Measurements from ENCODE around the gene TFDP1.

TFDP1 gene

GRCh38 chr13:113542751-113543424 lies 41.7 kb upstream of the TFDP1 start:
- Histone ChIP-seq H3K36me3 (ENCODE audit: insufficient read depth, low read length) (peaks cover 8% of the 10 kb centered on the region; the same call in 1 of the 2 replicates), H3K9ac (ENCODE audit: low read length) (no peak overlapping the region), H4K20me1 (ENCODE audit: insufficient read depth, low read length) (no peaks in the 10 kb centered on the region), H3K4me3 (ENCODE audit: low read depth, low read length, poor library complexity, severe bottlenecking) (no peak overlapping the region), H2AFZ (ENCODE audit: low read length) (no peak overlapping the region), H3F3A (ENCODE audit: insufficient read depth, low read length) (no peaks in the 10 kb centered on the region), H3K9me2 (ENCODE audit: low read depth, low read length) (no peaks in the 10 kb centered on the region), H3K4me1 (ENCODE audit: insufficient read depth, low read length, severe bottlenecking) (no peaks in the 10 kb centered on the region), H3K27ac (ENCODE audit: low read depth, low read length, poor library complexity, severe bottlenecking) (no peak overlapping the region), H3K9me3 (ENCODE audit: low read length) (peaks cover 12% of the 10 kb centered on the region; the same call in 1 of the 2 replicates), H3K4me2 (ENCODE audit: low read length) (no peak overlapping the region), H3K79me2 (ENCODE audit: insufficient read depth, low read length) (no peaks in the 10 kb centered on the region), H3K27me3 (ENCODE audit: insufficient read depth, low read length) (no peaks in the 10 kb centered on the region)
- TF ChIP-seq EZH2 (IDR thresholded peaks at IDR 0.05; ENCODE audit: borderline replicate concordance, low read length) (no peak), CTCF (IDR thresholded peaks at IDR 0.05; ENCODE audit: low read length) (no peak)

DNA sequence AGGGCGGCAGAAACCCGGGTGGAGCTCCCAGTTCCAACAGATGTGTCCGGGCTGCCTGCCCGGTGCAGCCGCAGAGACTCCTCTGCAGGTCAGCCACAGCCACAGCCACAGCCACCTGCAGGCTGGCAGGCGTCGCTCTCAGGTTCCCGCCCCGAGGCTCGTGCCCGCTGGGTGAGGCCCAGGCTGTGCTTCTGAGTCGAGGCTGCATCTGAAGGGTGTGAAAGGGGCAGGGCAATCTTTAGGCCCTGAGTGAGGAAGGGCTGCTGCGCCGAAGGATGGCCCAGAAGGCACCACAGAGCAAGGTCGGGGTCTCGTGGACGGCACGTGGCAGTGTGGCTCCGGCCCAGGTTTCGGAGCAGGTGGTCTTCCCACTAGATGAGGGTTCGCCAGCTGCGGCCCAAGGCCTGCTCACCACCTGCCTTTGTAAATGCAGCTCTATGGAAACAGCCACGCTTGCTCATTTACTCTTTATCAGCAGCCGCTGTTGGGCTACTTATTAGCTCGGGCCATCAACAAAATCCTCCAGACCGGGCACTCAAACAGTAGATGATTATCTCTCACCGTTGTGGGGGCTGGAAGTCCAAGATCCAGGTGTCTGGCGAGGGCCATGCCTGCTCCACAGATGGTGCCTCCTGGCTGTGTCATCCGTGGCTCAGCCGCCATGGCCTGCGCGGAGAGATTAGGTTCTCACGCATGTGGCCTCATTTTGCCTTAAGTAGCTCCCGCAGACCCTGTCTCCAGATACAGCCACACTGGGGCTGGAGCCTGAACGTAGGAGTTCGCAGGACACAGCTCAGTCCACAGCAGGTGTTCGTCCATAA lies 40.3 kb upstream of the TFDP1 start:
- TF ChIP-seq EZH2 (IDR thresholded peaks at IDR 0.05; ENCODE audit: borderline replicate concordance, low read length), result no peak
- no peak for TF ChIP-seq CTCF (IDR thresholded peaks at IDR 0.05; ENCODE audit: low read length)
- Histone ChIP-seq H2AFZ (ENCODE audit: low read length) (no peak overlapping the region), H3K4me1 (ENCODE audit: insufficient read depth, low read length, severe bottlenecking) (no peaks in the 10 kb centered on the region), H4K20me1 (ENCODE audit: insufficient read depth, low read length) (no peaks in the 10 kb centered on the region), H3K9me3 (ENCODE audit: low read length) (peaks cover 12% of the 10 kb centered on the region; the same call in 1 of the 2 replicates), H3K79me2 (ENCODE audit: insufficient read depth, low read length) (no peaks in the 10 kb centered on the region), H3K36me3 (ENCODE audit: insufficient read depth, low read length) (peaks cover 8% of the 10 kb centered on the region; the same call in 1 of the 2 replicates), H3K9ac (ENCODE audit: low read length) (no peak overlapping the region), H3K4me3 (ENCODE audit: low read depth, low read length, poor library complexity, severe bottlenecking) (no peak overlapping the region), H3K4me2 (ENCODE audit: low read length) (no peak overlapping the region), H3K27ac (ENCODE audit: low read depth, low read length, poor library complexity, severe bottlenecking) (no peak overlapping the region), H3K27me3 (ENCODE audit: insufficient read depth, low read length) (no peaks in the 10 kb centered on the region), H3F3A (ENCODE audit: insufficient read depth, low read length) (no peaks in the 10 kb centered on the region), H3K9me2 (ENCODE audit: low read depth, low read length) (no peaks in the 10 kb centered on the region)

DNA sequence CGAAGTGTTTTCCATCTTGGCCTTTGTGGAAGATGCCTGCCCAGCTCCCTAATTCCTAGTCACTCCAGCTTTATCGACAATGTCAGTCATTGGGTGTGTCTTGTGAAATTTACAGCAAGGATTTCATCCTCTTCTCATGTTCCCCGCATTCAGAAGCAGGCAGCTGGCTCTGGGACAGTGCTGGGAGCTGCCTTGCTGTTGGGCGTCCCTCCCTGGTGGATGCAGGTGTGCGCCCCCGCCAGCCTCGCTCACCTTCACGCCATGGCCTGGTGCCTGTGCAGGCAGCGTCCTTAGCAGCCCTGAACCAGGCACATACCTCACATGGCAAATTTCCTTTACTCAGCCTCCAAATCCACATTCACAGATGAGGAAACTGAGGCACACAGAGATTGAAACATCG lies 39.7 kb upstream of the TFDP1 start:
- H4K20me1 ChIP-seq (ENCODE audit: insufficient read depth, low read length), result no peaks in the 10 kb centered on the region
- no peak overlapping the region for H3K4me2 ChIP-seq (ENCODE audit: low read length)
- H3K27me3 ChIP-seq (ENCODE audit: insufficient read depth, low read length), result no peaks in the 10 kb centered on the region
- H3K9me2 ChIP-seq (ENCODE audit: low read depth, low read length), result no peaks in the 10 kb centered on the region
- no peak overlapping the region for H3K27ac ChIP-seq (ENCODE audit: low read depth, low read length, poor library complexity, severe bottlenecking)
- H3K79me2 ChIP-seq (ENCODE audit: insufficient read depth, low read length), result no peaks in the 10 kb centered on the region
- H3F3A ChIP-seq (ENCODE audit: insufficient read depth, low read length), result no peaks in the 10 kb centered on the region
- H3K4me3 ChIP-seq (ENCODE audit: low read depth, low read length, poor library complexity, severe bottlenecking), result no peak overlapping the region
- H3K4me1 ChIP-seq (ENCODE audit: insufficient read depth, low read length, severe bottlenecking), result no peaks in the 10 kb centered on the region
- peaks cover 7% of the 10 kb centered on the region; the same call in 1 of the 2 replicates for H3K36me3 ChIP-seq (ENCODE audit: insufficient read depth, low read length)
- H2AFZ ChIP-seq (ENCODE audit: low read length), result no peak overlapping the region
- no peak for TF ChIP-seq CTCF (IDR thresholded peaks at IDR 0.05; ENCODE audit: low read length)
- no peak for TF ChIP-seq EZH2 (IDR thresholded peaks at IDR 0.05; ENCODE audit: borderline replicate concordance, low read length)
- H3K9me3 ChIP-seq (ENCODE audit: low read length), result peaks cover 10% of the 10 kb centered on the region; the same call in 1 of the 2 replicates
- no peak overlapping the region for H3K9ac ChIP-seq (ENCODE audit: low read length)
